Fibroblast of the conjunctiva (primary cell): ENCODE results near the gene KCNMA1.

Experiments used
- DNase-seq: peaks from one replicate; pipeline ENCODE4 v3.0.0-alpha.2; 2010; ENCODE audit warnings: low read depth

The KCNMA1 gene

DNA sequence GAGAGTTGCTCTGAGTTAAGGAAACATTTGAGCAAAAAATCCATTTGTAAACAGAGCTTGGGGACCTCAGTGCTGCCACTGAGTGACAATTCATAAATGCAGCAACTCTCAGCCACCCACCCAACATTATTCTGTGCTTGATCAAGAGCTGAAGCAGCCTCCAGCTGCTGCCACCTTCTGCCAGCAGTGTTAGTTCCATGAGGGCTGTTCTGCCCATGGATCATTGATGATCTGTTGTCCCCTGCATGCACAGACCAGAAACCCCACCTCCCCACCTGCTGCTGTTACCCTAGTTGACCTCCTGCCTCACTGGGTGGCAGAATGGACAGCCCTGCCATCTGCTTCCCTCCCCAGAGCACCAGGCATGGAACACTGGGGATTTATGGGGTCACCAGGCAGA is 305.4 kb downstream of the KCNMA1 start:
- no peak for DNase-seq

DNA sequence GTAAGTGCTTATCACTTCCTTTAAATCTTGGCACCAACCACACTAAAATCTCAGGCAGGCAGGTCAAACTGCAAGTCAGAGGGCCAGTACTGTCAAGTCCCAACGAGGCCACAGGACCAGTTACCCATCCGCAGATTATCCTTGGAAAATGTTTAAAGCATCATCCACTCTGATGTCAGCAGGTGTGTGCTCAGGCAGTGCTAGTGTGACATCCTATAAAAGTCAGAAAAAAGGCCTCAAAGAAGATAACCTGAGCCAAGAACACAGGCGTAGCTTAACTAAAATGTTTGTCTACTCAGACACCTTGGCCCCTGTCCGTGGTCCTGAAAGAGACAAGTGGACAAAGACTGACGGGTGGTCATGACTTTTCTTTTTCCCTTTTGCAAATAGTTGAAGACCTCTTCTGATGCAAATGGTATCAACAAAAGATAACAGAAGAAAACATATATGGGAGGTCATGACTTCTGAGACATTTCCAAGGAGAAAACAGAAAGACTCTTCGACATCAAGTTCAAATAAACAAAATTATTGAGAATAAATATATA is 309.3 kb downstream of the KCNMA1 start:
- no peak for DNase-seq

DNA sequence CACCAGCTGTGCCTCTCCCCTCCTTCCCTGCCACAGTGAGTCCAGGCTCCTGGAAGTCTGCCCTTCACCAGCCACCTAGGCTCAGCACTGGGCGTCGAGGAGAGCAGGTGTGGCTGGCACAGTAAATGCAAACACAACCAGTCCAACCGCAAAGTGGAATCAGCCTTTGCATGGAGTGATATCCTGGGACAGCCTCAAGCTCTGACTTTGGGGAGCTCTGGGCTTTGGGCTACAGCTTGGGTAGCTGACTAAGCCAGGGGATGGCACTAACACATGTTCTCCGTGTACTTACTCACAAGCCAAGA is 312.4 kb downstream of the KCNMA1 start:
- no peak for DNase-seq

DNA sequence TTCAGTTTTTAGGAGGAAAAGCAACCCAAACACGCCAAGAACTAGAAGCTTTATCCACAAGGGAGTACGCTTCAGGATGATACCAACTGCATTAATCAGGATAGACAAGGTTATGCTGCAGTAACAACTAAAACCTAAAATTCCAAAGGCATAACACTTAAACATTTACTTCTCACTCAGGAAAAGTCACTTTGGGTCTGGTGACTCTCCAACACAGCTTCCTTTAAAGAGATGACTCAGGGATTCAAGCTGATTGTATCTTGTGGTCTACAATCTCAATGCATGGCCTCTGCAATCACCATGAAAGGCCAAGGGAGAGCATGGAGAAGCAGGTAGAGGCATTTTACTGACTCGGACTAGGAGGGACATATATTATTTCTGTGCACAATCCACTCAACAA is 315.8 kb downstream of the KCNMA1 start:
- DNase-seq: no peak

DNA sequence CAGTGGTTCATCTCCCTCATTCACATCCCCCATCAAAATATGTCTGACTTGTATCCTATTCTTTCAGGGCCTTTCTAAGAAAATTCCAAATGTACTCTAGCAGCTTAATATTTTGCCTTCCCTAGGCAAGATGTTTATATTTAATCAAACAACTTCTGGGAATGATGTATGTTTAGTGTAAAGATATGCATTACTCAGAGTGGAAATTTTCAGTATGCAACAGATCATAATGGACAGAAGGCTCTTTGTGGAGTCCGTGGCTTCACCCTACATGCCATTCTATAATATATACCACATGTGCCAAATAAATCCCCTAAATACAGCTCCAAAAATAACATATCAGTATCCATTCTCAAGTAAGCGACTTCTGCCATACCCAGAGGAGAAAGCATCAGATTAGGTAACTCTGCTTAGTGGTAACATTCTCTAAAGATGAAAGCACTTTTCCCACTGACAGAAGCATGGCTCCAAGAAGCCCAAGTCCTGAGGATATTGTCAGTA is 316.6 kb downstream of the KCNMA1 start:
- DNase-seq: peak; percentile 90

DNA sequence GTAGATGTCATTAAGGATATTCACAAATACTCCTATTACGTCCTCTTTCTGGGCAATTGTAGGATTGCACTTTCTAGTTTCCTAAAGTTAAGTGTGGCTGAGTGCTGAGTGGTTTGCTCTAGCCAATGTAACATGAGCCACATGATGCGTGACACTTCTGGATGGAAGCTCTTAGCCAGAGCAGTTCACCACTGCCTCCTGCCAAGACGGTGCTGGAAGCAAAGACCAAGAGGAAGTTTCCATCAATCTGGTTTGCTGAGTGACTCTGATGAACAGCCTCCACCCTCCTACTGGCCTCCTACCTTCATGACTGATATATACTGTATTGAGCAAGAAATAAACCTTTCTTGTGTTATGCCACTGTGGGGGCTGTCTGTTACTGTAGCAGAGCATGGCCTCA is 318.1 kb downstream of the KCNMA1 start:
- DNase-seq: peak; percentile 35

DNA sequence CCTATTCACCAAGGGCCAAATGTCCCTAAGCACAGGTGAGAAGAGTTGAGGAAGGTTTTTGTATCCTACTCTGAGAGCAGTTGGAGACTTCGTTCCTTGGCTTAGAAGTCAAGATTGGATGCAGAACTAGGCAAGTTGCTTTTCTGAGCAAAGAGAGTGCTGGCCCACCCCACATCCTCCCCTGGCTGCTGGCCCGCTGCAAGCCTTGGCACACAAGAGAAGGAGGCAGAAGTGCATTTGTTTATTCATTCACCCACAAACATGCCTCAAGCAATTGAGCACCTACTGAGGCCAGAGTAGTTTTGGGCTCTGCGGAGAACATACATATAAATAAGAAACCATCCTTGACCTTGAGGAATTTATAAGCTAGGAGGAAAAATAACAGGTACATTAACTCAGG is 318.9 kb downstream of the KCNMA1 start:
- DNase-seq: no peak

DNA sequence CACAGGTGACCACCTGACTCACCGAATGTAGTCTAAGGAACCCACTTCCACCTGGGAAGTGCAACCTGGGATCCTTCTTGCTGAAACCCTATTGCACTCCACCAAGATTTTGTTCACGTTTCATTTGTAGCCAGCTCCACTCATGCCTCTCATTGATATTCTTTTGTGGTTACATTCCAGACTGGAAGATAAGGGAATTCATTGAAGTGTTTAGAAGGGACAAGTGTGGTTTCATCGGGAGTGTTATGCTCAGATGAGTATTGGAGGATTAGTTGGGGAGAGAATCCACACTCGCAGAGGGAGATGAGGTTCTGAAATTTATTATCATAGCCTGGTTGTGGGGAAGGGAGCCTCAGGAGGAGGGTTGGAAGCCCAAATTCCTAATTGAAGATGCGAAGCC is 320.4 kb downstream of the KCNMA1 start:
- DNase-seq: no peak

DNA sequence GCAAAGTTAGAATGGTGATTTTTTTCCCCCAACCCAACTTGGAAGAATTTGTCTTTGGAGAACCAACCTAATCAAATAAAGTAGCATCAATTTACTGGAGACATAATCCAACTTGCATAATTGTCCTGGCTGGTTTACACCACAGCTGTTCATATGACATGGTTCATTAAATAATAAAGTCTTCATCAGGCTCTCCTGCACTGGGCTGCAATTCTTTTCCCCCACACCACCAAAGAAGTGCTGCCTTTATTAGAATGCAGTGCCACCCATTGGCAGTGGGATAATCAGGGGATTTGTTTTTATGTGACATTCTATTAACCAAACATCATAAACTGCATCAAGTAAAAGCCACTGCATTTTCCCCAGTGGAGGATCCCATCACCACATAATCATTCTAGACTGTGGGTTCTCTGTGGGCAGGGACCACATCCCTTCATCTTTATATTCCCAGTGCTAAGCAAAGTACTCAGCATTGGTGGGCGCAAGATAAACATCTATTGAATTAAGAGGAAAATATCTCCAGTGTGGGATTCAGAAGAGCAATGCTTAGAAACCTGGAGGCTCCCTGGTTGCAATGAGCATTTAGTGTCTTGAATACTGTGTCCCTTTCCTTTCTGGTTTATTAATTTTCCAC is 322.0 kb downstream of the KCNMA1 start:
- DNase-seq: no peak

DNA sequence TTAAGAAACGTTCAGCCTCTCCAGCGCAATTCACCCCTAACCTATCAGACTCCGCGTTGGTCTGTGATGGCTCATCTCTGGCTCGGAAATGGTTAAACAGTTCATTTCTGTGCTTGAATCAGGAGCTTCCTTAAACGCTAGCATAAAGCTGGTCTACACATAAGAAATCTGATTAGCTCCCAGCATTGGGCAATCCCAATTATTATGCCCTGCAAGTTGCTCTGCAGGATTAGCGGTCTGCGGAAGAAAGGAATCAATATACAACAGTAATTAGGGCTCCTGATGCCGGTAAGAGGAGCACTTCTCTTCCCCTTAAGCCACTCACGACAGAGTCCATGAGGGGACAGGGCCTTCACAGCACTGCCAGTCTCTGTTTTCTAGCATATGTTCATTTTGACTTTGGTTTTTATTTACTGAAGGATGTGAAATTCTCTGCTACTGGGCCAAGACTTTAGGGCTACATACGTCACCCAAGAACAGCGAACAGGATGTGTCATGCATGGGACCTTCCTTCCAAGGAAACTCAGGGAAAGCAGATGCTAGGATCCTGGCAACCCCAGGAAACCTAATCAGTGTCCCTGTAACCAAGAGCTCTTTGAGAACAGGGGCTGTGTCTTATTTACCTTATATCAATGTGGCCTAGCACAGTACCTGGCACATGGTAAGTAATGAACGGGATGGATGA is 324.4 kb downstream of the KCNMA1 start:
- no peak for DNase-seq

DNA sequence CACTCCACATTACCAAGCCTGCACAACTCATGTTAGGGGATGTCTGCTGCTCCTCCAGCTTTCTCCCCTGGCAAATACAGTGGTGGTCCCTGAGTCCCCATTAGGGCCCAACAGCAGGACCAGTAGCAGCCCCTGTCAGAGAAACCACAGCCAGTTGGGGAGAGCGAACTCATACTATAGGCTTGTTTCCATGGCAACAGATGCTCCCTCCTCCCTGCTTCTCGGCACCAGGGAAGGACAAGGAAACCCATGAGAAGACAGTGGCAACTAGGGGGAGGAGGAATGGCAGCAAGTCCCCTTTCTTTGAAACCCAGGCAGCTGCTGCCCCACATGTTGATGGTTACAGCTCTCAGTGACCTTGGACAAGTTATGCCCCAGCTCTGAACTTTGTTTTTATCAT is 326.4 kb downstream of the KCNMA1 start:
- DNase-seq: no peak

DNA sequence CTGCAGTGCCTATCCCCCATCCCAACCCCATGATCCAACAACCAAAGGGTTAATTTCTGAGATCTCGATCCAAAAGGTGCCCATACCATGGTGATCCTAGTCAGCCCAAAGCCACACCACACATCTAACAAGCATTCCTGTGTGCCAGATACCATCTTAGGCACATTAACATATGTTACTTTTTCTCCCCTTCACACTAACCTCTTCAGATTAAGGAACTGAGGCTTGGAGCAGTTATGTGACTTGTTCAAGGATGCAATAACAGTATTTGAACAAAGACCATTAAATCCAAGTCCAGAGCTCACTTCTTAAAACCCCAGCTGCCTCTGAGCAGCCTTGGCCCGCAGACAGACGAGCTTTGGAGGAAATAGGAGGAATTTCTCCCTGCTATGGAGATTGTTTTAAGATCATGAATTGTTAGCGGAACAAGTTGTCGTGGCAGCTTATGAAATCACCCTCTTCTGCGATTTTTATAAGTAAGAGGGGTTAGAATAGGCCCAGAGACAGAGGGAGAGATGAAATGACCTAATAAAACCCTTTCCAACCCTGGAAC is 327.2 kb downstream of the KCNMA1 start:
- no peak for DNase-seq

DNA sequence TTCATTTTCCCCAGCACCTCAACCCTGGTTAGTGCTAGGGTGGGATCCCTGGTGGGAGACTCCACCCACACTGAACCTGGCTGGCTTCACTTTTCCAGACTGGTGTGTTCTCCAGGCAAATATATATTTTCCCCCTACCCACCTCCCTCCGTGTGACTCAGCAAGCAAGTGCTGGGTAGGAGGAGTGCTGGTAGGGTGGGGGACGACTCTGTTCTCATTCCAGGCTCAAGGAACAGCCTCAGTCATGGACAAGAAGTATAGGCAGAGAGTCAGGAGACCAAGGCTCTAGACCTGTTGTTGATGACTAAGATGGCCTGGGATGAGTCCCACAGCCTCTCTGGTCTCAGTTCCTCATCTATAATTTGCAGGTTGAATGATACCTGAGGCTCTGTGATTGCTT is 328.1 kb downstream of the KCNMA1 start:
- no peak for DNase-seq

DNA sequence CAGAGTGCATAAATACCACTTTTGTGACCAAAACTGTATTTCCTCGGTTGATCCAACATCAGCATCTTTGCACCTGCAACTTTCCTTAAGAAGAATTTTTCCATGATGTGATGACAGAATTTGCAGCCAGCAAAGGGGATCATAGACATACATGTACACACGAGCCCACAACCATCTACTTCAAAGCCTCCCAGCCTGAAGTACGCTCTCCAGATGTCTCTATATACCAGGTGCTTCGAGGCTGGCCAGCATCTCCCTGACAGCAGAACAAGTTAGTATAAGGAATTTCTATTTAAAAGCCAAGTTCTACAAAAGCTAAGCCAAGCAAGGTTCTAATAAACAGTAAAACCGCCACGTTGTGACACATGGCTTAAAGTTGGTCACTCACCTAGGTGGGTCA is 328.5 kb downstream of the KCNMA1 start:
- no peak for DNase-seq

DNA sequence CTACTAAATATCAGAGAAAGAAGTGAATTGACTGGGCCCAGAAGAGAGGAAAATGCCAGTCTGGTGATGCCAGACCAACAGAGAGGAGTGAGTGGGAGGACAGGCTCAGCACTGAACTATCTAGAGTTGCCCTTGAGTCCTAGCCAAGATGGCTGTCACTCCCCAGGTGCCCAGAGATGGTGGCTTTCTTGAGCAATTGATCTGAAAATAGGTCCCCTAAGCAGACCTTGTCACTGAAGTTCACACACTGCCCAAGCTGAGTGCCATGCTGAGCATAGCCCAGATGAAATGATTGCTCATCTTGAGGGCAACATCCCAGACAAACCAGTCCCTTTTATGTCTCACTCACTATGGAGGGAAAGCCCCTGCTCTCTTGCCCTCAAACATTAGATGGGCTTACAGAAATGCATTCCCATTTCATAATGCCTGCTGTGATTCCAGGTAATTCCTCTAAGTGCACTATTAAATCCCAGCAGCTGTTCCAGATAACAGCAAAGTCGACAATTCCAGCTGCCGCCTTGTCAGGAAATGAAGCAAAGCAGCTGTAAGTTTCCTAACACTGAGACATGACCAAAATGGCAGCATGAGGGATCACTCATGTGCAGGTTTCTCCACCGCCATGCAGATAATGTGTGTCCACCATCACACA is 329.4 kb downstream of the KCNMA1 start:
- no peak for DNase-seq

DNA sequence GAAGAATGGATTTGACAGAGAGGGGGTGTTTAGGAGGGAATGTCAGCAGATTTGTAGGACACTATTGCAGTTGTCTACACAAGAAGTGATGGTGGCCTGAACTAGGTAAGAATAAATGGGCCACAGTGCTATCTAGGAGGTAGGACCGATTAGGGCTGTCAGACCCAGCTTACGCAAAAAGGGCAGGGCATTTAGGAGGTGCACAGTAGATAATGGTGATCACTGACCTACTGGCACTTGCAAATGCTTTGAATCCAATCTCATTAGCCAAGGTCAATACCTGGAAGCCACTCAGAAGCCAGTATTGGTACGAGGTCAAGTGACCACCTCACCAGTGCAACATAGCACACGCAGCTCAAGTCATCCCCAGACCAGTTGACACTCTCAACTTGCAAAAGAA is 330.9 kb downstream of the KCNMA1 start:
- DNase-seq: no peak

DNA sequence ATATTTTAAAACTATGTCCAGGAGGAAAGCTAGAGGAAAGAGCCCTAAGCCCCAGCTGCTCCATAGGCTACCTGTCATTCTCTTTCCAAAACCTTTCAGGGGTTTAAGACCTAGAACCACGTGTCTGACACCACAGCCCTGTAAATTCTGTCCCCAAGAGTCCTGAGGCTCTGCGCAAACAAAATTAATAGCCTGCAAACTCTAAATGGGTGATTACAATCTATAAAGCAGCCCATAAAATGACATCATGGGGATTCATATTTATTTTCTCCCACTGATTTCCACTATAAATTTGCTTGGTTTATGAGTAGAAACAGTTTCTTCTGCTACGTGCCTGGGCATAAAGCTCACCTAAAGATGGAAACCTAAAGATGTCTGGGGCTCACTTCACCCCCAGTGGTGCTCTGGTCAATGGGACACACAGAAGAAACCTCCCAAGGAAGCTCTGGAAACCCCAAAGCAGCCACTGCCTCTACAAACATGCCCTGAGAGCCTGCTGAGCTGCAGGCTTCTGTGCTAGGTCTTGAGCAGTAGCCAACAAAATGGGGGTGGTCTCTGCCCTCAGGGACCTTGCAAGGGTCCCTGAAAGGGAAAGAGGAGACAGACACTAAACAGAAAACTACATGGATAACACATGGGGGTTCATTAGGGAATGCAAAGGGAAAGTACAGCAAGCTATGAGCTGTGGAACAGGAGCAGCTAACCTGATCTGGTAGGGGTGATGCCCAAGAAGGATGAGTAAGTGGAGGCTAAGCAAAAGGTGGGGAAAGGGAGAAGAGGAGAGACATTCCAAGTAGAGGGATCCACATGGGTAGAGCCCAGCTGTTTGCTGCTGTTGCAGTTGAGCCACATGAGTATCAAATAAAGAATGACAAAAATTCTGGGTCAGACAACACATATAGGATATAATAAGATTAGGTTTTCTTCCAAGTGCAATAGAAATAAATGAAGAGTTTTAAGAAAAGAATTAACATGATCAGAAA is 331.7 kb downstream of the KCNMA1 start:
- DNase-seq: no peak

DNA sequence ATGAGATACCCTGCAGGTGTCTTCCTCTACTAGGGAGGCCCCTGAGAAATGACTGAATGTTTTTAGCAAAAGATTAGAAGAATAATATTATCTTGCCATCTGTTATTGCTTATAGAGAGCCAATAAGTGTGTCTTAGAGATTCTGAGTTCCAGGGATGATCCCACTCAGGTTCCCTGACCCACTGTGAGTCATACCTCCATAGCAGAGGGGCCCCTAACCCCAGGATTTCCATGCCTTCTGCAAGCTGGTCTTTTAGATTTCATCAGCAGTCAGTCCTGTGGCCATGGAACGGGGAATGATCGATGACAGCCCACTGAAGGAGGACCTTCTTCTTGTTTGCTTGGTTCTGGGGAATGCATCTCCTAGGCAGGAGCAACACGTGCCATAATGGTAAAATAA is 333.4 kb downstream of the KCNMA1 start:
- no peak for DNase-seq

DNA sequence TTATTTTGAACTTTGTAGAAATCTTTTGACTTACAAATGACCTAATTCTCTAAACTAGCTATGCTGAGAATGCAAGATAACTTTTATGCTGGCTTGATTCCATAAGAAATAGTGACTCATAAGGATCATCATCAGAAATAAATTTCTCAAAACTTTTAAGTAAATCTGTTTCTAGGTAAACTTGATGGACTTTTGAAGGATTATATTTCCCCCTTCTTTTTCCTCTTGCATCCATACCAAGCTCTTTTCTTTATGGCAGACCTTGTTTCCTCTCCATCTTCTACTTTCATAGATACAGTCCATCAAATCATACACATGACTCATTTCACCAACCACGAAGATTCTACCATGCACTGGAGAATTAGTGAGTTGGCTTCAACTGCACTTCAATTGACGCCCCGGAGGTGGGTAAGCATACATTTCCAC is 336.3 kb downstream of the KCNMA1 start:
- DNase-seq: no peak

DNA sequence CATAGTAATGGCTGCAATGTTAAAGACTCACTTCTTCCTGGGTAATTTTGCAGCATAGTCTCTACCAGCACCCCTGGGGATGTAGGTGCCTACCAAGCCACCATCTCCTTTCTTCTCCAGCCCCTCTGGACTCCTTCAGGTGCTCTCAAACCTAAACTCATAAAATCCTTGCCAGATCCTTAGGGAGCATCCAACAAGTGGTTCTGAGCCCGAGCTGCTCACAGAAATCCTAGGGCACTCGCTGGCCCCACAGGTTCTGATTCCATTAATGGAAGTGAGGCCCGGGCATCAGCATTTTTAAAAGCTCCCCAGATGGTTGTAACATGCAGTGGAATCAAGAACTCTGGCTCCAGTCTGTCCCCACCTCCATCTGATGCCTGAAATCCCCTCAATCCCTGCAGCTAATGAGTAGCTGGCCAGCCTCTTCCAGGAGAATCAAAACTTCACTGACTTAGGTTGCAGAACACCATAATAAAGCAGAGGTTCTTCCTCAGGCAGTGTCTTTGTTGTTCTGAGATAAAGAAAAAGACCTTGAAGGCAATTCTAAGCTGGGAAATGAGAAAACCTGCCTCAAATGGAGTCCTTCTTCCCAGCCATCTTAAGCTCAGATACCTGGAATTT is 336.8 kb downstream of the KCNMA1 start:
- no peak for DNase-seq

DNA sequence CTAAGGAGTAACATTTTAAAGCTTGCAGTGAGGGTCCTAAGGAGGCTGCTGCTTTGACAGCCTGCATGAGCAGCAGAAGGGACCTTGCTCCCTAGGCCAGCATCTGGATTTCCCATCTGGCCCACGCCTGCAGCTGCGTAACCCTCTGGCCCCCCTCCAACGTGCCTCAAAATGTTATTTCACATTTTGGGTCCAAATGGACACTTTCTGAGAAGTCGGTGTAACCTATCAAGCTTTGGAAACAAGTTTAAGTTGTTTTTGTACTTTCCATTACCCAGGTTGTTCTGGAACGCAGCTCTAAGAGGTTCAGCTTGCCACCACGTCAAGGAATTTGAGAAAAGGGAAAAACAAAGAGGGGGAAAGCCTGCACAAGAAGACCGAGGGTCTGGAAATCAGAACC is 338.3 kb downstream of the KCNMA1 start:
- no peak for DNase-seq
